A549 (cell line): ENCODE data around the gene GRIP1. TPM values are rescaled to one million over a fixed set of nuclear protein-coding genes. Genes with fewer than 3 reads are reported as not detected.

ENCODE experiments used
- ATAC-seq, 2 experiments: fragments of 200-7000 bp in 1 of 2; fragments of >200 bp in 1 of 2; cut with Nextera tagmentation in 1 of 2; cut with Tn5 transposase in 1 of 2; 3 replicates each; pipeline versions ENCODE4 v1.8.0 to v1.9.1; 2018 to 2020; ENCODE audit warnings: mild to moderate bottlenecking in 1 of 2, moderate library complexity in 1 of 2
- CTCF ChIA-PET: fragments of 300-600 bp; sonication (Branson Sonifier 250); formaldehyde crosslinking; extraction: SDS; loops from one replicate; lab custom pipeline; 2021; ENCODE audit warnings: antibody characterized with exemption, inconsistent platforms; lab: Yijun Ruan, JAX
- POLR2A ChIA-PET: fragments of 350-600 bp; formaldehyde crosslinking; extraction: SDS; loops from one replicate; lab custom pipeline; 2021; ENCODE audit warnings: antibody characterized with exemption, inconsistent platforms; lab: Yijun Ruan, JAX
- DNase-seq, 2 experiments: peaks; one replicate each; pipeline versions ENCODE4 v3.0.0 to v3.0.0-alpha.2; 2011 to 2016; ENCODE audit warnings: low read depth in 1 of 2, low spot score in 1 of 2
- FAIRE-seq: peaks from 2 replicates; lab custom pipeline; 2011; peaks lifted over from hg19 to GRCh38; lab: Jason Lieb, UNC
- H3K27ac ChIP-seq, 2 experiments: fragments of >200 bp; sonication (Bioruptor Twin); formaldehyde crosslinking; 3 replicates each; pipeline ENCODE4 v1.5.1; 2016 to 2017
- H3K4me1 ChIP-seq: fragments of >200 bp; sonication (Bioruptor Twin); formaldehyde crosslinking; 3 replicates; pipeline ENCODE4 v1.6.1; 2016
- H3K4me2 ChIP-seq: fragments of >200 bp; sonication (Bioruptor Twin); formaldehyde crosslinking; 3 replicates; pipeline ENCODE4 v1.6.1; 2016
- H3K4me3 ChIP-seq: fragments of >200 bp; sonication (Bioruptor Twin); formaldehyde crosslinking; 3 replicates; pipeline ENCODE4 v1.5.1; 2016
- H3K9me3 ChIP-seq: fragments of >200 bp; sonication (Bioruptor Twin); formaldehyde crosslinking; 3 replicates; pipeline ENCODE4 v1.6.1; 2016
- BHLHE40 ChIP-seq: IDR thresholded peaks from 2 replicates; pipeline ENCODE4 v1.6.1; 2012; ENCODE audit warnings: low read depth, low read length, inconsistent platforms
- CBX2 ChIP-seq: fragments of 200-600 bp; sonication (generic); IDR thresholded peaks from 2 replicates; pipeline ENCODE4 v1.6.1; 2016; ENCODE audit warnings: low read depth, mild to moderate bottlenecking, borderline replicate concordance
- EHF ChIP-seq: fragments of 250-450 bp; sonication (Bioruptor Pico); IDR thresholded peaks from 2 replicates; pipeline ENCODE4 v1.5.0; 2020; ENCODE audit warnings: mild to moderate bottlenecking
- FOSL2 ChIP-seq, 2 experiments: fragments of 450-650 bp in 1 of 2; fragments of >200 bp in 1 of 2; sonication (Bioruptor Twin) in 1 of 2; formaldehyde crosslinking; IDR thresholded peaks; 2 replicates each; pipeline versions ENCODE4 v1.5.0 to v1.6.1; 2016 to 2020; ENCODE audit warnings: mild to moderate bottlenecking in 1 of 2, moderate library complexity in 1 of 2
- FOXS1 ChIP-seq: fragments of 250-450 bp; sonication (Bioruptor Pico); IDR thresholded peaks from 2 replicates; pipeline ENCODE4 v1.5.0; 2020; ENCODE audit warnings: mild to moderate bottlenecking, moderate library complexity
- HOXB13 ChIP-seq: fragments of 250-450 bp; sonication (Bioruptor Pico); IDR thresholded peaks from 2 replicates; pipeline ENCODE4 v1.5.0; 2020; ENCODE audit warnings: low read depth, mild to moderate bottlenecking, moderate library complexity
- JUN ChIP-seq, 2 experiments: fragments of >200 bp; sonication (Bioruptor Twin); formaldehyde crosslinking; IDR thresholded peaks; 2 replicates in 1 of 2; 3 replicates in 1 of 2; pipeline ENCODE4 v1.6.1; 2016 to 2017
- JUNB ChIP-seq: fragments of >200 bp; sonication (Bioruptor Twin); formaldehyde crosslinking; IDR thresholded peaks from 2 replicates; pipeline ENCODE4 v1.6.1; 2016
- KDM1A ChIP-seq: fragments of 200-600 bp; sonication (generic); IDR thresholded peaks from 2 replicates; pipeline ENCODE4 v1.6.1; 2016; ENCODE audit warnings: low read depth, mild to moderate bottlenecking
- MAFK ChIP-seq: fragments of 450-650 bp; IDR thresholded peaks from 2 replicates; pipeline ENCODE4 v1.6.1; 2014; ENCODE audit not compliant: partially characterized antibody
- MAX ChIP-seq: IDR thresholded peaks from 2 replicates; pipeline ENCODE4 v1.6.1; 2012
- NFE2L2 ChIP-seq: fragments of 150-350 bp; conservative IDR thresholded peaks from 2 replicates; pipeline ENCODE4 v1.6.1; 2014; ENCODE audit warnings: low read length
- NPAS2 ChIP-seq: fragments of 250-450 bp; sonication (Bioruptor Pico); IDR thresholded peaks from 2 replicates; pipeline ENCODE4 v1.8.0; 2022; ENCODE audit warnings: mild to moderate bottlenecking, moderate library complexity, borderline replicate concordance
- PHF8 ChIP-seq: fragments of 200-600 bp; sonication (generic); IDR thresholded peaks from 2 replicates; pipeline ENCODE4 v1.6.1; 2016; ENCODE audit warnings: low read depth, mild to moderate bottlenecking, antibody characterized with exemption, moderate library complexity, borderline replicate concordance
- POLR2AphosphoS2 ChIP-seq: conservative IDR thresholded peaks from 2 replicates; pipeline ENCODE4 v1.6.1; 2012; ENCODE audit warnings: low read length, improper control_type of control experiment, inconsistent platforms
- RFX5 ChIP-seq: fragments of 450-650 bp; IDR thresholded peaks from 2 replicates; pipeline ENCODE4 v1.7.1; 2014; ENCODE audit warnings: antibody characterized with exemption, mild to moderate bottlenecking, moderate library complexity
- RNF2 ChIP-seq: fragments of 200-600 bp; sonication (generic); IDR thresholded peaks from 2 replicates; pipeline ENCODE4 v1.6.1; 2016; ENCODE audit warnings: low read depth, mild to moderate bottlenecking, antibody characterized with exemption, moderate library complexity, borderline replicate concordance
- SREBF2 ChIP-seq: fragments of 450-650 bp; IDR thresholded peaks from 2 replicates; pipeline ENCODE4 v1.6.1; 2014; ENCODE audit warnings: mild to moderate bottlenecking, moderate library complexity
- TFCP2L1 ChIP-seq: fragments of 250-450 bp; sonication (Bioruptor Pico); IDR thresholded peaks from 2 replicates; pipeline ENCODE4 v1.5.0; 2021; ENCODE audit warnings: mild to moderate bottlenecking
- ZC3H11A ChIP-seq: fragments of 450-650 bp; IDR thresholded peaks from 2 replicates; pipeline ENCODE4 v1.6.1; 2014; ENCODE audit warnings: antibody characterized with exemption, mild to moderate bottlenecking
- ZNF302 ChIP-seq: fragments of 250-450 bp; sonication (Bioruptor Pico); IDR thresholded peaks from 2 replicates; pipeline ENCODE4 v1.9.0; 2021; ENCODE audit warnings: inconsistent platforms, mild to moderate bottlenecking, moderate library complexity
- WGBS: methylation state at CpG from one replicate; pipeline ENCODE4 v1.1.6; 2017; ENCODE audit errors: missing lambda C conversion rate; 5-methylcytosine and 5-hydroxymethylcytosine counted together
- polyA plus RNA-seq, 4 experiments: library from polyadenylated mRNA; depleted of rRNA in 3 of 4; stranded (reverse); fragments of >200 nt; fragmentation: RNase III in 1 of 4; extraction: RNeasy Plus Mini Kit Qiagen cat#74134 plus additional on column Dnase treatment in 1 of 4; gene quantifications; 2 replicates in 3 of 4; 3 replicates in 1 of 4; pipeline ENCODE4 v1.2.3, GENCODE V29; 2011 to 2017
- TF ChIP-seq, protein P1 (sequence below): fragments of 200-600 bp; sonication (generic); IDR thresholded peaks from 2 replicates; pipeline ENCODE4 v1.6.1; 2016; ENCODE audit warnings: antibody characterized with exemption, mild to moderate bottlenecking, moderate library complexity
- TF ChIP-seq, protein P2 (sequence below): fragments of >200 bp; sonication (Bioruptor Twin); formaldehyde crosslinking; IDR thresholded peaks from 3 replicates; pipeline ENCODE4 v1.5.1; 2016
- TF ChIP-seq, protein P3 (sequence below): IDR thresholded peaks from 2 replicates; pipeline ENCODE4 v1.6.1; 2012; ENCODE audit warnings: low read depth, borderline replicate concordance

The GRIP1 gene
- polyA plus RNA-seq, 2 of the 4 experiments (the other 2 are of a cell fraction): 4.6 to 5.8 TPM

DNA sequence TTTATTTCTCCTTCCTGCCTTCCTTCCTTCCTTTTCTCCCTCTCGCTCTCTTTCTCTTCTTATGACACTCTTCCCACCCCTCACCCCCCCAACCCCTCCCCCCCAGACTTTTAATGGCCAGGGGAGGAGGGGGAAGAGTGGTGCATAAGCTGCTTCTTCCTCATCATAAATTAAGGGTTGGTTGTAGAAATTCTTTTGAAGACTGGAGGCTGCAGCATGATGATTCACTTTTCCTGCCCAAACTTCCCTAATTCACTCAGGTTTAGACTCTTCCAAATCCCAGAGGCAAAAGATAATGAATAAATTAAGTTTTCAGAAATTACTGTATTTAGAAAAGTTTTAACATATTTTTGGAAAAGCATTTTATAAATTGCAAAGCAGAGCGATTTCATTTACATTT lies 58.2 kb downstream of the GRIP1 start (continued):
- TF ChIP-seq, protein P1, sequence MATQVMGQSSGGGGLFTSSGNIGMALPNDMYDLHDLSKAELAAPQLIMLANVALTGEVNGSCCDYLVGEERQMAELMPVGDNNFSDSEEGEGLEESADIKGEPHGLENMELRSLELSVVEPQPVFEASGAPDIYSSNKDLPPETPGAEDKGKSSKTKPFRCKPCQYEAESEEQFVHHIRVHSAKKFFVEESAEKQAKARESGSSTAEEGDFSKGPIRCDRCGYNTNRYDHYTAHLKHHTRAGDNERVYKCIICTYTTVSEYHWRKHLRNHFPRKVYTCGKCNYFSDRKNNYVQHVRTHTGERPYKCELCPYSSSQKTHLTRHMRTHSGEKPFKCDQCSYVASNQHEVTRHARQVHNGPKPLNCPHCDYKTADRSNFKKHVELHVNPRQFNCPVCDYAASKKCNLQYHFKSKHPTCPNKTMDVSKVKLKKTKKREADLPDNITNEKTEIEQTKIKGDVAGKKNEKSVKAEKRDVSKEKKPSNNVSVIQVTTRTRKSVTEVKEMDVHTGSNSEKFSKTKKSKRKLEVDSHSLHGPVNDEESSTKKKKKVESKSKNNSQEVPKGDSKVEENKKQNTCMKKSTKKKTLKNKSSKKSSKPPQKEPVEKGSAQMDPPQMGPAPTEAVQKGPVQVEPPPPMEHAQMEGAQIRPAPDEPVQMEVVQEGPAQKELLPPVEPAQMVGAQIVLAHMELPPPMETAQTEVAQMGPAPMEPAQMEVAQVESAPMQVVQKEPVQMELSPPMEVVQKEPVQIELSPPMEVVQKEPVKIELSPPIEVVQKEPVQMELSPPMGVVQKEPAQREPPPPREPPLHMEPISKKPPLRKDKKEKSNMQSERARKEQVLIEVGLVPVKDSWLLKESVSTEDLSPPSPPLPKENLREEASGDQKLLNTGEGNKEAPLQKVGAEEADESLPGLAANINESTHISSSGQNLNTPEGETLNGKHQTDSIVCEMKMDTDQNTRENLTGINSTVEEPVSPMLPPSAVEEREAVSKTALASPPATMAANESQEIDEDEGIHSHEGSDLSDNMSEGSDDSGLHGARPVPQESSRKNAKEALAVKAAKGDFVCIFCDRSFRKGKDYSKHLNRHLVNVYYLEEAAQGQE: no peak
- TF ChIP-seq KDM1A (no peak), ZNF302 (no peak), MAFK (no peak), FOXS1 (CRISPR knock-in tag) (no peak), RFX5 (no peak), BHLHE40 (no peak)
- TF ChIP-seq, protein P2, sequence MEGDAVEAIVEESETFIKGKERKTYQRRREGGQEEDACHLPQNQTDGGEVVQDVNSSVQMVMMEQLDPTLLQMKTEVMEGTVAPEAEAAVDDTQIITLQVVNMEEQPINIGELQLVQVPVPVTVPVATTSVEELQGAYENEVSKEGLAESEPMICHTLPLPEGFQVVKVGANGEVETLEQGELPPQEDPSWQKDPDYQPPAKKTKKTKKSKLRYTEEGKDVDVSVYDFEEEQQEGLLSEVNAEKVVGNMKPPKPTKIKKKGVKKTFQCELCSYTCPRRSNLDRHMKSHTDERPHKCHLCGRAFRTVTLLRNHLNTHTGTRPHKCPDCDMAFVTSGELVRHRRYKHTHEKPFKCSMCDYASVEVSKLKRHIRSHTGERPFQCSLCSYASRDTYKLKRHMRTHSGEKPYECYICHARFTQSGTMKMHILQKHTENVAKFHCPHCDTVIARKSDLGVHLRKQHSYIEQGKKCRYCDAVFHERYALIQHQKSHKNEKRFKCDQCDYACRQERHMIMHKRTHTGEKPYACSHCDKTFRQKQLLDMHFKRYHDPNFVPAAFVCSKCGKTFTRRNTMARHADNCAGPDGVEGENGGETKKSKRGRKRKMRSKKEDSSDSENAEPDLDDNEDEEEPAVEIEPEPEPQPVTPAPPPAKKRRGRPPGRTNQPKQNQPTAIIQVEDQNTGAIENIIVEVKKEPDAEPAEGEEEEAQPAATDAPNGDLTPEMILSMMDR: no peak
- TF ChIP-seq, protein P3, sequence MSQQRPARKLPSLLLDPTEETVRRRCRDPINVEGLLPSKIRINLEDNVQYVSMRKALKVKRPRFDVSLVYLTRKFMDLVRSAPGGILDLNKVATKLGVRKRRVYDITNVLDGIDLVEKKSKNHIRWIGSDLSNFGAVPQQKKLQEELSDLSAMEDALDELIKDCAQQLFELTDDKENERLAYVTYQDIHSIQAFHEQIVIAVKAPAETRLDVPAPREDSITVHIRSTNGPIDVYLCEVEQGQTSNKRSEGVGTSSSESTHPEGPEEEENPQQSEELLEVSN: no peak

DNA sequence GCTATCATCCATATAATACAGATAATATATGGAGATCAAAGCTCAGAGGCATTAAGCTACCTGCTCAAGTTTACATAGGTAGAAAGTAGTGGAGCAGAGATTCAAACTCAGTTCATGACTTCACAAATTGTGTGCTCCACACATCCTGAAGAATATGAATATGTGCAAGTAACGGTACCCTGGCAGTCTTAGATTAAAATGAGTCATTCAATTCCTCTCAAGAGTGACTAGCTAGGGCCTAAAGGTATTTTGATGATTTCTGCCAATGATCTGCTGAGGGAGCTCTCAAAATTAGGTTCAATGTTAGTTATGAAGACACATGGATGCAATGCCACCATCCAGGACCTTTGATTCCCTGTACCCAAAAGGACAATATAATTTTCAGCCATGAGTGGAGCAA lies 58.9 kb downstream of the GRIP1 start:
- H3K4me2 ChIP-seq: no peak overlapping the region
- no peaks in the 10 kb centered on the region for H3K4me1 ChIP-seq
- no peak for DNase-seq
- FAIRE-seq: no peak
- POLR2A ChIA-PET: no interaction called here
- H3K4me3 ChIP-seq: no peak overlapping the region
- CTCF ChIA-PET: no interaction called here
- ATAC-seq: no peak
- no peak for TF ChIP-seq FOSL2 (IDR thresholded peaks at IDR 0.05)
- no peak for TF ChIP-seq FOSL2 (CRISPR knock-in tag; IDR thresholded peaks at IDR 0.05)
- TF ChIP-seq MAX: no peak
- no peak for TF ChIP-seq SREBF2
- TF ChIP-seq BHLHE40: no peak
- no peak for TF ChIP-seq POLR2AphosphoS2
- TF ChIP-seq JUN (IDR thresholded peaks at IDR 0.05): no peak
- TF ChIP-seq, protein P3: no peak
- no peak for TF ChIP-seq PHF8
- TF ChIP-seq HOXB13: no peak
- no peak for TF ChIP-seq JUNB
- no peak for TF ChIP-seq CBX2
- TF ChIP-seq NPAS2 (CRISPR knock-in tag): no peak
- TF ChIP-seq RFX5: no peak
- no peak for TF ChIP-seq KDM1A
- no peak for TF ChIP-seq ZC3H11A
- no peak for TF ChIP-seq RNF2
- TF ChIP-seq EHF (CRISPR knock-in tag): no peak
- no peak for TF ChIP-seq NFE2L2
- TF ChIP-seq TFCP2L1 (CRISPR knock-in tag): no peak
- no peak overlapping the region for H3K27ac ChIP-seq
- H3K9me3 ChIP-seq: no peaks in the 10 kb centered on the region
- WGBS: 32% methylated on average over 1 of the region's 1 CpG
